Upper lobe of left lung (tissue), 6 donors: ENCODE results near the gene WFIKKN1. TPM values are rescaled to one million over a fixed set of nuclear protein-coding genes. Genes with fewer than 3 reads are reported as not detected.

Source experiments
- ATAC-seq, 2 donors: fragments of 200-7000 bp; cut with Tn5 transposase; one replicate each; pipeline ENCODE4 v1.9.1; 2022; ENCODE audit warnings: mild to moderate bottlenecking in 2 of 2, moderate library complexity in 2 of 2; ENCODE audit not compliant: low FRiP score in 2 of 2
- DNase-seq, 2 donors: peaks; one replicate each; pipeline ENCODE4 v3.0.0-alpha.2; 2019 to 2020
- H3K27ac ChIP-seq, 4 donors: fragments of 200-600 bp; sonication (generic); one replicate each; pipeline ENCODE4 v1.5.1; 2016 to 2019
- H3K27me3 ChIP-seq, 4 donors: fragments of 200-600 bp; sonication (generic); one replicate each; pipeline ENCODE4 v1.5.1; 2017 to 2019
- H3K36me3 ChIP-seq, 4 donors: fragments of 200-600 bp; sonication (generic); one replicate each; pipeline ENCODE4 v1.5.1; 2016 to 2019
- H3K4me1 ChIP-seq, 4 donors: fragments of 200-600 bp; sonication (generic); one replicate each; pipeline ENCODE4 v1.5.1; 2018 to 2019
- H3K4me3 ChIP-seq, 4 donors: fragments of 200-600 bp; sonication (generic); one replicate each; pipeline ENCODE4 v1.5.1; 2017 to 2019; ENCODE audit warnings: mild to moderate bottlenecking in 2 of 4, moderate library complexity in 1 of 4
- H3K9me3 ChIP-seq, 4 donors: fragments of 200-600 bp; sonication (generic); one replicate each; pipeline ENCODE4 v1.5.1; 2018 to 2019
- CTCF ChIP-seq, 6 experiments: fragments of 450-650 bp in 4 of 6; fragments of 200-600 bp in 2 of 6; sonication (generic) in 2 of 6; IDR thresholded peaks; one replicate each; pipeline ENCODE4 v1.5.1; 2016 to 2019; ENCODE audit warnings: antibody characterized with exemption in 6 of 6
- EP300 ChIP-seq, 4 donors: sonication (generic); formaldehyde crosslinking; IDR thresholded peaks; one replicate each; pipeline ENCODE4 v1.5.1; 2017; ENCODE audit warnings: antibody characterized with exemption in 4 of 4, control low read depth in 2 of 4
- POLR2A ChIP-seq, 4 donors: fragments of 450-650 bp; IDR thresholded peaks; one replicate each; pipeline ENCODE4 v1.5.1; 2016 to 2017; ENCODE audit warnings: antibody characterized with exemption in 4 of 4, mild to moderate bottlenecking in 2 of 4
- POLR2AphosphoS5 ChIP-seq, 2 donors: sonication (generic); formaldehyde crosslinking; IDR thresholded peaks; one replicate each; pipeline ENCODE4 v1.5.1; 2017; ENCODE audit warnings: antibody characterized with exemption in 2 of 2
- WGBS, 2 donors: methylation state at CpG; one replicate each; pipeline ENCODE4 v1.1.5; 2017 to 2018; 5-methylcytosine and 5-hydroxymethylcytosine counted together
- total RNA-seq, 6 donors: library from RNA; depleted of rRNA in 4 of 6; stranded (reverse); fragments of >200 nt in 4 of 6; gene quantifications; one replicate each; pipeline versions ENCODE4 v1.1.0 to v1.2.1, GENCODE V29; 2016 to 2021
- donor health status: DM: no; HTN: no; CAD: no; lungs with moderate emphysema.
- donor health status: DM: no; HTN: yes; CAD: no; lungs with severe emphysema.

Gene WFIKKN1
- total RNA-seq, 6 donors from 2014 or later = 1.7 to 16.8 (median 5.8) TPM

DNA sequence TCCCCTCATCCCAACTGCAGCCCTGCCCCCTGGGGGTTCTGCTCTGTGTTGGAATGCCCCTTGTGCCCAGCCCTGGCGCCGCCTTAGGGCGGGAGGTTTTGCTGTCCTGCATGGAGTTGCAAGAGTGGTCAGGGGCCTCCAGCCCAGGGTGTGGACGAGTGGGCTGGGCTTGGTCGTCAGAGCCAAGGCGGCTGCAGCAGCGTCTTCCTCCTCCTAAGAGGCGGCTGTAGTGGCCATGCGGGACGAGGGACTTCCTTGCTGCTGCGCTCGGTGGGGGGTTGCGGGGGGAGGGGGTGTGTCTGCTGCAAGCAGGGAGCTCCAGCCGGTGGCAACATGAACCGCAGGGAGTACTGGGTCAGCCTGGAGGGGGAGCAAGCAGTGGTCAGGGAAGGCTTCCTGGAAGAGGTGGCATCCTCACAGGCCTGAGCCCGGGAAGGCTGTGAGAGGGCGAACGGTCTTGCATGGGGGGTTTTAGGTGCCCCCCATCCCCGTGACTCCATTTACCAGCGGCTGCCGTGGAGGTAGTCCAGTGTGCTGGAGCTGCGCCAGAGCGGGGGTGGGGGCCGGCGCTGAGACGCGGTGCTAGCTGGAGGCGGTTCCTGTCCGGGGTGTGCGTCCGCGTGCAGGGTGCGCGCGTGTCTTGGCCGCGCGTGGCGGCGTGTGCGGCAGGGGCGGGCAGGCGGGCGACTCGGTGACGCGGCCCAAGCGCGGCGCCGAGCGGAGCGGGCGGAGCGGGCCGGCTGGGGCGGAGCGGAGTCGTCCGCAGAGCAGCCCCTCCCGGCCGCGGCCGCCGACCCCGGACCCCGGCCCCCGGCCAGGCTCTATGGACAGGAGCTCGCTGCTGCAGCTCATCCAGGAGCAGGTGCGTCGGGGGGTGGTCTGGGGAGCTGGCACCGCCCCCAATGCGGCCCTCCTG lies 44.4 kb downstream of the WFIKKN1 start, which contains the start of gene RHBDL1:
Gene RHBDL1 (plus strand): TSS at position 704 of the 916 bp plus-strand sequence. CDS start 120 bp downstream, at position 824.
- Histone ChIP-seq H3K27ac (no peak within 1 kb of the TSS), H3K4me1 (peaks cover 13 to 45% (median 21%) of the 10 kb centered on the region in 4 donors), H3K9me3 (no peaks in the 10 kb centered on the region), H3K27me3 (no peaks in the 10 kb centered on the region), H3K36me3 (peaks cover 22 to 39% (median 35%) of the 10 kb centered on the region in 4 donors), H3K4me3 (peak within 1 kb of the TSS in 3 of 4 donors; percentile 21 to 37 (median 24))
- ATAC-seq (no peak), DNase-seq (peak in 1 of 2 donors; percentile 90)
- no peak for TF ChIP-seq CTCF (IDR thresholded peaks at IDR 0.05)
- TF ChIP-seq EP300 (IDR thresholded peaks at IDR 0.05) = no peak
- no peak for TF ChIP-seq POLR2AphosphoS5 (IDR thresholded peaks at IDR 0.05)
- no peak for TF ChIP-seq POLR2A (IDR thresholded peaks at IDR 0.05)
- WGBS, 2 donors = 4 to 14% methylated on average over 12 to 24 of the region's 73 CpGs

DNA sequence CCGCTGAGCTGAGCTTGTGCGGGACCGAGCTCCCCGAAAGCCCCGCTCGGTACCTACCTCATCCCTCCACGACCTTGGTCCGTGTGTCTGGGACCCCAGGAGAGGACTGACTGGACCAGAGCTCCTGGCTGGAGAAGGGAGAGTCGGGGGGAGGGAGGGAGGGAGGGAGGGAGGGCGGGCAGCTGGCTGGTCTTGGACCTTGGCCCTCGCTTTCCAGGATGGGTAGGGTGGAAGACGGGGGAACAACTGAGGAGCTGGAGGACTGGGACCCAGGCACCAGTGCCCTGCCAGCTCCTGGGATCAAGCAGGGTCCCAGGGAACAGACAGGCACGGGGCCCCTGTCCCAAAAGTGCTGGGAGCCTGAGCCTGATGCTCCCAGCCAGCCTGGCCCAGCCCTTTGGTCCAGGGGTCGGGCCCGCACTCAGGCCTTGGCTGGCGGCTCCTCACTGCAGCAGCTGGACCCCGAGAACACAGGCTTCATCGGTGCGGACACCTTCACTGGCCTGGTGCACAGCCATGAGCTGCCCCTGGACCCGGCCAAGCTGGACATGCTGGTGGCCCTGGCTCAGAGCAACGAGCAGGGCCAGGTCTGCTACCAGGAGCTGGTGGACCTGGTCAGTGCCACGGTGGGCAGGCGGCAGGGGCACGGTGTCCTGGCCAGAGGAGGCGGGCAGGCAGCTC lies 45.2 kb downstream of the WFIKKN1 start:
- Histone ChIP-seq H3K9me3 (no peaks in the 10 kb centered on the region), H3K27ac (no peak overlapping the region), H3K36me3 (peaks cover 14 to 31% (median 27%) of the 10 kb centered on the region in 4 donors), H3K4me1 (peaks cover 17 to 49% (median 25%) of the 10 kb centered on the region in 4 donors), H3K27me3 (no peaks in the 10 kb centered on the region), H3K4me3 (peak overlapping the region in 3 of 4 donors; percentile 21 to 37 (median 24))
- TF ChIP-seq CTCF (IDR thresholded peaks at IDR 0.05) (no peak), POLR2AphosphoS5 (IDR thresholded peaks at IDR 0.05) (no peak), EP300 (IDR thresholded peaks at IDR 0.05) (no peak), POLR2A (IDR thresholded peaks at IDR 0.05) (no peak)
- DNase-seq (peak in 1 of 2 donors; percentile 84), ATAC-seq (no peak)
- WGBS, 2 donors = 35 to 58% methylated on average over 6 to 24 of the region's 25 CpGs

DNA sequence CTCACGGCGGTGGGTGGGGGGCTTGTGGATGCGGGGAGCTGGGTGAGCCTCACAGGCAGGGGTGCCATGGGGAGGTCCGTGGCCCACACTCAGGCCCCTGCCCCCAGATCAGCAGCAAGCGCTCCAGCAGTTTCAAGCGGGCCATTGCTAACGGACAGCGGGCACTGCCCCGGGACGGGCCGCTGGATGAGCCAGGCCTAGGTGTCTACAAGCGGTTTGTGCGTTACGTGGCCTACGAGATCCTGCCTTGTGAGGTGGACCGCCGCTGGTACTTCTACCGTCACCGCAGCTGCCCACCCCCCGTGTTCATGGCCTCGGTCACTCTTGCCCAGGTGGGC lies 45.7 kb downstream of the WFIKKN1 start:
- ATAC-seq = no peak
- peaks cover 10 to 29% (median 23%) of the 10 kb centered on the region in 4 donors for H3K36me3 ChIP-seq
- H3K9me3 ChIP-seq = no peaks in the 10 kb centered on the region
- no peak overlapping the region for H3K27ac ChIP-seq
- no peak for TF ChIP-seq EP300 (IDR thresholded peaks at IDR 0.05)
- no peak for TF ChIP-seq POLR2A (IDR thresholded peaks at IDR 0.05)
- no peak for TF ChIP-seq POLR2AphosphoS5 (IDR thresholded peaks at IDR 0.05)
- TF ChIP-seq CTCF (IDR thresholded peaks at IDR 0.05) = no peak
- 75 to 89% methylated on average over 9 to 19 of the region's 21 CpGs for WGBS, 2 donors
- no peak overlapping the region for H3K4me3 ChIP-seq
- H3K4me1 ChIP-seq = peaks cover 22 to 54% (median 30%) of the 10 kb centered on the region in 4 donors
- DNase-seq = no peak
- H3K27me3 ChIP-seq = no peaks in the 10 kb centered on the region

GRCh38 chr16:676913-677312 lies 46.1 kb downstream of the WFIKKN1 start:
- no peak for TF ChIP-seq POLR2A (IDR thresholded peaks at IDR 0.05)
- TF ChIP-seq EP300 (IDR thresholded peaks at IDR 0.05) = no peak
- no peak for TF ChIP-seq POLR2AphosphoS5 (IDR thresholded peaks at IDR 0.05)
- no peak for TF ChIP-seq CTCF (IDR thresholded peaks at IDR 0.05)
- Histone ChIP-seq H3K27me3 (no peaks in the 10 kb centered on the region), H3K4me1 (peaks cover 26 to 58% (median 34%) of the 10 kb centered on the region in 4 donors), H3K36me3 (peaks cover 11 to 29% (median 23%) of the 10 kb centered on the region in 4 donors), H3K27ac (no peak overlapping the region), H3K9me3 (no peaks in the 10 kb centered on the region), H3K4me3 (no peak overlapping the region)
- WGBS, 2 donors = 59 to 66% methylated on average over 19 to 23 of the region's 23 CpGs
- ATAC-seq = peak in 1 of 2 donors; percentile 2
- DNase-seq = peak; percentile 84 to 91
